Measurements from ENCODE around the gene SARS1.

The SARS1 gene

DNA sequence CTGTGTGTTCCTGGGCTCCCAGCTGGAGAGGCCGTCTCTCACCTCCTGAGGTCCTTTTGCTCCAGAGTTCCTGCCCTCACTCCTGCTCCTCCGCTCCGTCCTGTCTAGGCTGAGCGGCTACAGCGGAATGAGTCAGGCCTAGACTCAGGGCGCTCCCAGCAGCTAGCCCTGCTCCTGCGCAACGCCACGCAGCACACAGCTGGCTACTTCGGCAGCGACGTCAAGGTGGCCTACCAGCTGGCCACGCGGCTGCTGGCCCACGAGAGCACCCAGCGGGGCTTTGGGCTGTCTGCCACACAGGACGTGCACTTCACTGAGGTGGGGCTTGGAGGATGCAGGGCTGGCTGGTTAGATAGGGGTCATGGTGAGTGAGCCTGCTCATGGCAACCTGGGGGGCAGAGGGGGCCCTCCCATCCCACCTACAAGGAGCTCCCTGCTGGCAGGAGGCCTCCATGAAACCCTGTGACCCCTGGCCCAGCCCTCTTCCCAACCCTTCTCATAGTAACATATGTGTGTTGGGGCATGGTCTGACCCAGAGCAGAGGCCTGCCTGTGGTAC, 54.1 kb downstream of the SARS1 start:
- no peak for DNase-seq
- Mint-ChIP-seq H3K27ac (peak overlapping the region; percentile 88), H3K4me3 (no peak overlapping the region), H3K4me1 (peaks cover 24% of the 10 kb centered on the region), H3K36me3 (ENCODE audit: low read depth) (peaks cover 13% of the 10 kb centered on the region), H3K27me3 (ENCODE audit: low read depth, poor library complexity) (peaks cover 6% of the 10 kb centered on the region), H3K9me3 (no peaks in the 10 kb centered on the region)
- TF ChIP-seq, protein P1, sequence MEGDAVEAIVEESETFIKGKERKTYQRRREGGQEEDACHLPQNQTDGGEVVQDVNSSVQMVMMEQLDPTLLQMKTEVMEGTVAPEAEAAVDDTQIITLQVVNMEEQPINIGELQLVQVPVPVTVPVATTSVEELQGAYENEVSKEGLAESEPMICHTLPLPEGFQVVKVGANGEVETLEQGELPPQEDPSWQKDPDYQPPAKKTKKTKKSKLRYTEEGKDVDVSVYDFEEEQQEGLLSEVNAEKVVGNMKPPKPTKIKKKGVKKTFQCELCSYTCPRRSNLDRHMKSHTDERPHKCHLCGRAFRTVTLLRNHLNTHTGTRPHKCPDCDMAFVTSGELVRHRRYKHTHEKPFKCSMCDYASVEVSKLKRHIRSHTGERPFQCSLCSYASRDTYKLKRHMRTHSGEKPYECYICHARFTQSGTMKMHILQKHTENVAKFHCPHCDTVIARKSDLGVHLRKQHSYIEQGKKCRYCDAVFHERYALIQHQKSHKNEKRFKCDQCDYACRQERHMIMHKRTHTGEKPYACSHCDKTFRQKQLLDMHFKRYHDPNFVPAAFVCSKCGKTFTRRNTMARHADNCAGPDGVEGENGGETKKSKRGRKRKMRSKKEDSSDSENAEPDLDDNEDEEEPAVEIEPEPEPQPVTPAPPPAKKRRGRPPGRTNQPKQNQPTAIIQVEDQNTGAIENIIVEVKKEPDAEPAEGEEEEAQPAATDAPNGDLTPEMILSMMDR (IDR thresholded peaks at IDR 0.05): no peak

DNA sequence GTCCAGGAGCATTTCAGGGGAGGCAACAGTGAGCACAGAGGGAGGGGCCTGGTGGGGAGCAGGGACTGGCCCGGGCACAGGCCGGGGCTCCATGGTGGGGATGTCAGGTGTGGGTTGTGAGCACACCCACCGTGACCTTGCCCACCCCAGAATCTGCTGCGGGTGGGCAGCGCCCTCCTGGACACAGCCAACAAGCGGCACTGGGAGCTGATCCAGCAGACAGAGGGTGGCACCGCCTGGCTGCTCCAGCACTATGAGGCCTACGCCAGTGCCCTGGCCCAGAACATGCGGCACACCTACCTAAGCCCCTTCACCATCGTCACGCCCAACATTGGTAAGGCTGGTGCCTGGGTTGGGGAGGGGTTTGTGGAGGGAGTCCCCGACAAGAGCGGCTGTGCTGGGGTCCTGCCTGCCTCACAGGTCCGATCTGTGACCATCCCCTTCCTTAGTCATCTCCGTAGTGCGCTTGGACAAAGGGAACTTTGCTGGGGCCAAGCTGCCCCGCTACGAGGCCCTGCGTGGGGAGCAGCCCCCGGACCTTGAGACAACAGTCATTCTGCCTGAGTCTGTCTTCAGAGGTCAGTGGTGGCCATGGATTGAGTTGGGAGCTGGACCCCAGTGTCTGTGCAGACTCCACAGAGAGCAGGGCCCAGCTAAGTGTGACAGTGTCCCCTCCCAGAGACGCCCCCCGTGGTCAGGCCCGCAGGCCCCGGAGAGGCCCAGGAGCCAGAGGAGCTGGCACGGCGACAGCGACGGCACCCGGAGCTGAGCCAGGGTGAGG, 54.9 kb downstream of the SARS1 start:
- H3K36me3 Mint-ChIP-seq (ENCODE audit: low read depth): peaks cover 13% of the 10 kb centered on the region
- TF ChIP-seq, protein P1 (IDR thresholded peaks at IDR 0.05): no peak
- no peak overlapping the region for H3K4me3 Mint-ChIP-seq
- peaks cover 25% of the 10 kb centered on the region for H3K4me1 Mint-ChIP-seq
- H3K27me3 Mint-ChIP-seq (ENCODE audit: low read depth, poor library complexity): peaks cover 3% of the 10 kb centered on the region
- no peak overlapping the region for H3K27ac Mint-ChIP-seq
- no peak for DNase-seq
- no peaks in the 10 kb centered on the region for H3K9me3 Mint-ChIP-seq

DNA sequence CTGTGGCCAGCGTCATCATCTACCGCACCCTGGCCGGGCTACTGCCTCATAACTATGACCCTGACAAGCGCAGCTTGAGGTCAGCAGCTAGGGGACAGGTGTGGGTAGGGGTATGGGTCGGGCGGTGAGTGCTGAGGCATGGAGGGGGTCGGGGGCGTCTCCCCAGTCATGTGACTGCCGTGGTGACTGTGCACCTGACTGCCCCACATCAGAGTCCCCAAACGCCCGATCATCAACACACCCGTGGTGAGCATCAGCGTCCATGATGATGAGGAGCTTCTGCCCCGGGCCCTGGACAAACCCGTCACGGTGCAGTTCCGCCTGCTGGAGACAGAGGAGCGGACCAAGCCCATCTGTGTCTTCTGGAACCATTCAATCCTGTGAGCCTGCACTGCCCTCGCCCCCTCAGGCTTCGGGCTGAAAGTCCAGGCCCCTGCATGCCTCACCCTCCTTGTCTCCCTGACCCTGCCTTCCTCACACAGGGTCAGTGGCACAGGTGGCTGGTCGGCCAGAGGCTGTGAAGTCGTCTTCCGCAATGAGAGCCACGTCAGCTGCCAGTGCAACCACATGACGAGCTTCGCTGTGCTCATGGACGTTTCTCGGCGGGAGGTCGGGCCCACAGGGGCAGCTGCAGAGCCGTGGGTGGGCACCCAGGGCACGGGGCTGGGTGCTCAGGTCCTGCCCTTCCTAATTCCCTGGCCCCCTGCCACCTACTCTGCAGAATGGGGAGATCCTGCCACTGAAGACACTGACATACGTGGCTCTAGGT, 55.7 kb downstream of the SARS1 start:
- TF ChIP-seq, protein P1 (IDR thresholded peaks at IDR 0.05): no peak
- Mint-ChIP-seq H3K4me1 (peaks cover 28% of the 10 kb centered on the region), H3K36me3 (ENCODE audit: low read depth) (peaks cover 20% of the 10 kb centered on the region), H3K9me3 (no peaks in the 10 kb centered on the region), H3K27ac (no peak overlapping the region), H3K4me3 (no peak overlapping the region), H3K27me3 (ENCODE audit: low read depth, poor library complexity) (peaks cover 3% of the 10 kb centered on the region)
- DNase-seq: no peak

DNA sequence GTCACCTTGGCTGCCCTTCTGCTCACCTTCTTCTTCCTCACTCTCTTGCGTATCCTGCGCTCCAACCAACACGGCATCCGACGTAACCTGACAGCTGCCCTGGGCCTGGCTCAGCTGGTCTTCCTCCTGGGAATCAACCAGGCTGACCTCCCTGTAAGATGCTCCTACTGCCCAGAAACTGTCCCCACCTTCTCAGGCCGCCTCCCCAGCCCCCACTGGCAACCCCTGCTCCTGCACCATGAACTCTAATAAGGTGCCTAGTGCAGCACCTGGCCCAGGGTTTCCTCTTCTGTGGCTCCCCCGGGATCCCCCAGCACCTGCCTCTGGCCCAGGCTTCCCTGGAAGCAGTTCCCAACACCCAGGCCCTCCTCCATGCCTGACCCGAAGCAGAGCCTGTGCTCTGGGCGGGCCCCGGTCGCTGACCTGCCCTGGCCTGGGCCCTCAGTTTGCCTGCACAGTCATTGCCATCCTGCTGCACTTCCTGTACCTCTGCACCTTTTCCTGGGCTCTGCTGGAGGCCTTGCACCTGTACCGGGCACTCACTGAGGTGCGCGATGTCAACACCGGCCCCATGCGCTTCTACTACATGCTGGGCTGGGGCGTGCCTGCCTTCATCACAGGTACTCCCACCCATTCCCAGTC, 56.4 kb downstream of the SARS1 start:
- Mint-ChIP-seq H3K9me3 (no peaks in the 10 kb centered on the region), H3K4me3 (no peak overlapping the region), H3K4me1 (peaks cover 35% of the 10 kb centered on the region), H3K27ac (no peak overlapping the region), H3K27me3 (ENCODE audit: low read depth, poor library complexity) (peaks cover 3% of the 10 kb centered on the region), H3K36me3 (ENCODE audit: low read depth) (peaks cover 20% of the 10 kb centered on the region)
- TF ChIP-seq, protein P1 (IDR thresholded peaks at IDR 0.05): no peak
- DNase-seq: no peak

GRCh38 chr1:109270623-109271317, 57.1 kb downstream of the SARS1 start:
- Mint-ChIP-seq H3K4me3 (no peak overlapping the region), H3K36me3 (ENCODE audit: low read depth) (peaks cover 20% of the 10 kb centered on the region), H3K27me3 (ENCODE audit: low read depth, poor library complexity) (peaks cover 3% of the 10 kb centered on the region), H3K9me3 (no peaks in the 10 kb centered on the region), H3K4me1 (peaks cover 42% of the 10 kb centered on the region), H3K27ac (no peak overlapping the region)
- TF ChIP-seq, protein P1 (IDR thresholded peaks at IDR 0.05): no peak
- no peak for DNase-seq
